Fibroblast of peridontal ligament (primary cell): ENCODE data around the gene CTNNA2.
A peak's percentile ranks its signal among the peaks of the same experiment; 100 is the strongest.

ENCODE experiments used
- DNase-seq: peaks from one replicate; pipeline ENCODE4 v3.0.0-alpha.2; 2010; ENCODE audit errors: extremely low read depth

CTNNA2 gene

DNA sequence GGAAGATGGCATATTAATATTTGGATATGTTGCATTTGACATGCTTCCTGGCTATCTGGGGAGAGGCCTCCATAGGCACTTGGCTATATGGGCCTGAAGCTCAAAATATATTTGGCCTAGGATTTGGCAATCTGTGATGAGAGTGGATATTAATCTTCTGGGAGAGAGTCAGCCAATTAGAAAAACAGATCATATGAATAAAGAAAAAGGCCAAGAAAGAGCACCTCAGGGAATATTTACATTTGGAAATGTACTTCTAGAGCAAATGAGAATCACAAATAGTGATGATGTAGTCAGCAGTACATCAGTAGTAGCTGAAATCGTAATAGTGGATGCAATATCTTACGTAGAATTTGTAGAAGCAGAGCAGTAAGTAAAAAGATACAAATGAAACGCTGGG is 277.0 kb downstream of the CTNNA2 start:
- no peak for DNase-seq

DNA sequence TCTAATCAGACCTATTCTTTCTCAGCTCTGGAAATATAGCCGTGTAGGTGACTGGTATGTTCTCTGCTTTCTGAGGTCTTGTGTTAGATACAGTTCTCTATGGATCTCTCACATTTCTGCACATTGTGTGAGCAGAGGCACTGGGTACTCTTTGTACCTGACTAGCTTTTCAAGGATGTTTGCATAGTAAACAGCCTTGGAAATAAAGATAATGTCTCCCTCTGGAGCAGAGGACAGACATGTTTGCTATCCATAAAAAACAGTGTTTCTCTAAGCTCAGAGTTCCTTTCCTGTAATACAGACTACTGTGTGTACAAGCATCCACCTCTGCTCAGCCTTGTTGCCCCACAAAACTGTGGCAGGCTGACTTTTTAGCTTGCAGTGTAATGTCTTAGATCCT is 279.2 kb downstream of the CTNNA2 start:
- DNase-seq: no peak

DNA sequence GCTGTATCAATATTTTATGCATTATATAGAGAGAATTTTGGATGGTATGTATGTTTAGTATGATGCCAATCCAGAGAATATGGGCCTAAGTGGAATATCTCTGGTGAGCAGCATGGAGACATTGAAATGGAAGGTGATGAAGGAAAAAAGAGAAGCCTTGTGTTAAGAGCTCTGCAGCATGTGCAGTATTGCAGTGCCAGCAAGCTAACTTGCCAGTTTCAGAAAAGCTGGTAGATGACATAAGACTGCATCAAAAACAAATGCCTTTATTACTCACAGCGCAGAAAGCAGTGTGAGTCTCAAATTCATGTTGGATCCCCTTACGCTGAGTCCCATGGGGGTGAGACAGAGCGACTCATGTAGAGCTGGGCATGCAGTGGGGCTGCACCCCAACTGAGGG is 280.2 kb downstream of the CTNNA2 start:
- DNase-seq: no peak

DNA sequence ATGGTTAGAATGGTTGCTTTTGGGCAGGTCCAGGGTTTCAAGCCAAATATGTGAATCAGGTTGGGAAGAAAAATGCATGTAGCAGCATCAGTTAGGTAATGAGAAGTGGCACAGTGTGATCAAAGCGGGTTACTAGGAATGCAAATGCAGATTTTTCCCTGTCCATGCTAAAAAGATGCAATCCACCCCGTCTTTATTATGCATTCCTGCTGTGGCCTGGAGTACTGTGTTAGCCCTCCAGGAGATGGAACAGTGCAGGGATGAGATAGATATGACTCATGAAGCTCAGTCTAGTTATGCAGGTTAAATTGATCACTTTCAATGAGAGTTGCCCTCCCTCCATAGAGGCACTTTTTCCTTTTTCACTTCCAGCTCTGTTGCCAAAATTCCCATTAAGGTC is 283.8 kb downstream of the CTNNA2 start:
- DNase-seq: no peak

DNA sequence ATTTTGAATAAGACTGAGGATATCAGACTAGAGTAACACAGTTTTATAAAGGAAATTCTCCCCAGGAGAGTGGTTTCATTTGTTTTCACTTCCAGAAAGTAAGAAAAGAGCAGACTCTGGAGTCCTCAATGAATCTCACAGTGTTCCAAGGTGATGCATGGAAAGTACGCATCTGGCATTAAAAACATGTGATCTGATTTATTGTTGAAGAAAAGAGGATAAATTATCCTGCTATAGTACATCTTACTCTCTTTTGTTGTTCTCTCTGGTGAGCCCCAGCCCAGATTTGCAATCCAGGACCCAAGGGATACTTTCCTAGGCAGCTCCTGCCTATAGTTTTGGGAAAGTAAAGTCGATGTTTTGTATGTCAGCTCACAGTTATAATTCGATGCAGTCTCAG is 285.9 kb downstream of the CTNNA2 start:
- no peak for DNase-seq

DNA sequence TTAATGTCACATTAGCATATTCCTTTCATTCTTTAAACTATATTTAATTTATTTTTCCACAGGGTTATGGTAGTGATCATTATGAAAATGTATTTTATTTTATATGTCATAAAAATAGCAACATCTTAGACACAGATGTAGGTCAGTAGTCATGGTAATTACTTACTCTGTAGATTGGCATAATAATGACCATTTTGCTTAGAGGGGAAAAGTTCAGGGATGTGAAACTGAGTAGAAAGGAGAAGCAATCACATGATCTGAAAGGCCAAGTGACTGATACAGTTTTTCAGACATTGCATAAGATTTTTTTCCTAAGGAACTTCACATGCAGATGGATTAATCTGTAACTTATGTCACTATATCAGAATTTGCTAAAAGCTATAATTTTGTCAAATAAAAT is 286.9 kb downstream of the CTNNA2 start:
- no peak for DNase-seq

DNA sequence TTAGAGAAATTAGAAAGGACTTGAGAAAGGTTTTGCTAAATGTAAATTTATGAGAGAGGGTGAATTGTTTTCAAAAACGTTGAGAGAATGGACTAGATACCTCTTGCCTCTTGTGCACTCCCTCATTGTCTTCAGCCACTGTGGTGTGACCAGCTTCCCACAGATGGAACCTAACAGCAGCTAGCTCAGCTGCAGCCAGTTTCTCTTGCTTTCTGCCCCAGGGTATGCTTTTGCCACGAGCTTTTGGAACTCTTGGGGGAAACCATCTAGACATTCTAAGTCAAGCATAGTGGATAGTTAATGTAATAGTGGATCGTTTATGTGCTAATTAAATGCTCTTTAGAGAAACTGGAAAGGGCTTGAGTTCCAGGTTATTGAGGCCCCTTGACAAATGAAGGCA is 288.2 kb downstream of the CTNNA2 start:
- DNase-seq: no peak

DNA sequence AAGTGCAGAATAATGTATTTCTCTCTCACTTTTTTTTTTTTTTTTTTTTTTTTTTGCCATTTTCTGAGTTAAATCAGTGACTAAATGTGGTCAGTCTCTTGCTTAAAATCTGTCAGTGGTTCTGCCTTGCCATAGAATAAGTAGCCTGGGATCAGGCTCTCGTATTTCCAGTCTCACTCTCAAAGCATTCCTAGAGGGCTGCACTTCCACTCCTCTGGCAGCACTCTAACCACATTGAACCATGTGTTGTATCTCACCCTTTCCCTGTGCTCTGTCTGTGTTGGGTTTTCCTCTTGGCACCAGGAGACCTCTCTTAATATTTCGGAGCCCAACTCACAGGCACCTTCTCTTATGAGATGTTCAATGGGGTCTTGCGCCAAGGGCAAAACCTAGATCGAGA is 304.4 kb downstream of the CTNNA2 start:
- DNase-seq: no peak

DNA sequence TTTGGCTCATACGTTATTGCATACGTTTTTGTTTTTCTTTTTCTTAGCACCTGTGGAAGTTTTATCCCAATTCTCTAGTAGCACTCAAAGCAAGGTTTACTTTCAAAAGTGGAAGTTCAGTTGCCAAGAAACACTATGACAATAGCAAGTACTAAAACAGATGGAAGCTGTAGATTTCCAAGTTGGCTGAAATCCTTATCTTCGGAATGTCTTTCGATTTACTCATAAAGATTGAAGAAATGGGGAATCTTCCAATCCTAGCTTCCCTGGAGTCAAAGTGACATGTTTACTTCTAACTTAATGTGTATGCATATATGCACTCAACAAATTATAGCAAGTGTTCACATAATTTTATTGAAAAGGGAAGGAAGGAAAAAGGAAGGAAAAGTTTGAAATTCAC is 307.4 kb downstream of the CTNNA2 start:
- DNase-seq: no peak

DNA sequence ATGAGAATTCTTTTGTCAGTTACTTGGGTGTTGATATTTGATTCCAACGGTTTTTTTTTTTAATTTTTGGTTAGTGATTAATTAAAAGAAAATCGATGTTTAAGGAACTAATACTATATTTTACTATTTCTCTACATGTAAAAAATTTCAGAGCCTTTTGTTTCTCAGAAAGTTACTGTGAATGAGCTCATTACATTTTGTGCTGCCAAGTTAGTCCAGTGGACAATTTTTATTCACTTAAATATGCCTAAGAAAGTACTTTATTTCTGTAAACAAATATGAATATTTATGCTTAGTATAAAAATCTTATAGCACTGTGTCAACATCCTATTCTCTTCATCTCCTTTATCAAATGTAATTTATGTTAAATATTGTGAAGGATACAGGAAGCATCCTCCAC is 309.3 kb downstream of the CTNNA2 start:
- no peak for DNase-seq

DNA sequence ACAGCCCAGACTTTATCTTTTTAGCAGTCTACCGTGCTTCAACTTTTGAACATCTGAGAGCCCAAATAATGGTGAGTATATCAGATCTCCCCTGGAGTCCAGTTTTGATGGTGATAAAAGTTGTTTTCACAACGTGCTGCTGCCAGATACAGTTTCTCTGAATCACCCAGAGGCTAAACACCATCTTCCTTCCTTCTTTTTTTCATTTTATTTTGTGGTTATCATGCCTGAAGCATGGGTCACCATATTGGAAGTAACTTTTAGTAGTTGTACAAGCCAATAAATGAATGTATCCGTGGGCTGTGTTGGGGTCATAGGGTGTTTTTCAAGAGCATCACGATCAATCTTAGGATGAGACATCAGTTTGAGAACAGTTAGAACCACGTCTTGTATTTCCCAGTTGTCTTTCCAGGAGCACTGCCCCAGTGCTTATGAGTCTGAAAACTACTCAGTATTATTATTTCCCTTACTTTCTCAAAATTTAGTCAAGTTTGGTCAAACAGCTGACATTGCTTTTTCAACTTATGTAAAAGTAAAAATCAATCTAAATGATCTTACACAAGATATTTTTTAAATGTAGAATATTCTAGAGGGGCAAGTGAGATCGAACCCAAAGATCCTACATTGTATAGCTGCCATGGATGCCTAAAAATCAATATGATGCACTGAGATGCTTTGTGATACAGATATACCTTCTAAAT is 311.4 kb downstream of the CTNNA2 start:
- DNase-seq: no peak

DNA sequence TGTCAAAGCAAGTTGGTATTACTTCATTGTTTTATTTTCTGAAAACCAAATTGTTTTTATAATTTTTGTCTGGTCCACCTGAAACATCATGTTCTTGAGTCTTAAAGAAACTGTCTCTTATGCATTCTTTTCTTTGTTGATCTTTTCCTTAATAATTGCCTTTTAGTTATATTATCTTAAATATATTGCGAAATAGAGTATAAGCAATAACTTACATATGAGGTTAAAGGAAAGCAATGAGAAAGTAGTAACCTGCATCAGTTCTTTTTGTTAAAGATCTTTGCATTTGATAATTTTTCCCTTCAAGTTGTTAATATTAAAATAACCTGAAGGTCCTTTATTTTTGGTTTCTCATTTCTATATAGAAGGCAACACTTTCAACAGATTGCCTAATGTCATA is 315.0 kb downstream of the CTNNA2 start:
- no peak for DNase-seq

DNA sequence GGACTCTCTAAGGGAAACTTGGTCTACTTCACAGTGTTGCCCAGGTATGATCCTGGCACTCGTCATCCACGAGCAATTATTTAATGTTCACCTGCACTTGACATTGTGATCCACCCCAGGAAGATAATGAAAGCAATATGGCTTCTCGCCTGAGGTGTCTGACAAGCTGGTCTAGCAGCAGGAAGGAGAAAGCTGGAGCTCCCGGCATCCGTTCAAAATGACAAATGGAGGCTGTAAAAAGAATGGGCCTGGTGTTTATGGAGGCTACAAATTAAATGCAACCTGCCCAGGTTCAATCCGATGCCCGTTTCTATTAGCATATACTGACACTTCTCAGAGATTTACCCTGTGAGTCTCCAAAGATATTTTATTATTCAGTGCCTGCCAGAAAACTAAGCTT is 317.6 kb downstream of the CTNNA2 start:
- DNase-seq: no peak

DNA sequence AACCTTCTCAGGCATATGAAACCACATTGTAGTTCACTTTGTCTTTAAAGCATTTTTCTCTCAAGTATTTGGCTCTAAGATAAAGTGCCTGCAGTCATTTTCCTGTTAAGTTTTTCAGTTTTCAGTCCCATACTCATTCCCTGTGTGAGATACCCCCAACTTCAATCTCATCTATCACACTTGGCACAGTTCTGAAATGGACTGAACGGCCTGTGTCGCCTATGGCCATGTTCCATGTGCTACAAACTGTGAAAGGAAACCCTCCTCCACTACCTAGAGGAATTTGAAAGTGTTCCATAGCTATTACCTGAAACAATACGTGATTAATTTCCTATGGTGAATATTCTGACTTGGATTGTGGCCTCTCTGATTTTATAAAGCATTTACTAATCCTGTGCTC is 319.1 kb downstream of the CTNNA2 start:
- no peak for DNase-seq

DNA sequence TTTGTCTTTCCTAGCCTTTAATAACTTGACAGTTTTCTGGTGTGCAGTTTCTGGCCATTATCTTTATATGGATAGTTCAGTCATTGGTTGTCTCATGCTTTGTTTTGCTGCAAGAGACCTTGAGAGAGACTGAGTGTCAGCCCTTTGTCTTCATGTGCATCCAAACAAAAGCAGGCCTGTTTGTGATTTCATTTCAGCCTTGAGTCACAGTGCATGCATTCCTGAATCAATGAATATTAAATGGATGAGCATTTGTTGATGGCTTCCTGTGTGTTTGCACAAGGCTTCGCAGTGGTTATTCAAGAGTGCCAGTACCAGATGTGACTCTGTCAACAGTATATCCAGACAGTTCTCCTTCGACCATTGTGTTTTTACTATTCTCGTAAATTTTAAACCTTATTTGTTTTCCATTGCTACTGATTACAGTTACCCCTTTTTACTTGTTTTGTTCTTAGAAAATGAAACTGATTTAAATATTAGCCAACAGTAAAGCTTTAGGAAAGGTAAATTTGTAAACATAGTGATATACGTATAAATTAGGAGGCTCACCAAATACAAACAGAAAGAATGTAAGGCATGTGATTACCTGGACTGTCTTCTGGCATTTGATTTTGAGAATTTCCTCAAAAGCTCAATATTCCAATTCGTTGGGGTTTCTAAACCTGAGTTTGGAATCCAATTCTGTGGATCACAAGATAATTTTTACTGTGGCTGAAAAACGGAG is 319.8 kb downstream of the CTNNA2 start:
- DNase-seq: no peak

DNA sequence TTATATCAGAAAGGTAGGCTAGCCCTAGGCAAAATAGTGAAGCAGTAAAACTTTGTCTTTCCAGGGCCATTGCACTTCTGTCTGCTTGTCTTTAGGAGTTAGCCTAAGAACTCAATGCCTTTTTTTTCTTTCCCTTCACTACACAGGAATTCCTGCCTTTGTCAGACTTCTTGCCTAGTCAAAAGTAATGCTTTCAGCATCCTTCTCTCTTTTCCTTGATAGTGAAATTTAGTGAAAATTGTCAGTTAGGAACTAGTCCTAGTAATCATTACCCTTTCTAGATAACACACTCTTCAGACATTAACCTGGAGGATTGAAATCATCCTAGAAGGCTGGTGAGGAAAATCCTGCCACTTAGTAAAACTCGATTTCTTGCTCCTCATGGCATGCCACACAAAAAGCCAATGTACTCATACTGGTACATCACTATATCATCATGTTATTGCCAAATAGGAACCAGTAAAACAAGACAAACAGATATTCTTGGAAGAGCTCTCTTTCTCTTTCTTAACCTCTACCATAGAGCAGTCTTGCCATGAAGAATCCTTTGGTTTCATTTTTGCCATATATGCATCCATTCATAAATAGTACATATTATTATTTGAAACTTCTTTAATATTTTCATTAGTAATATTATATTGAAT is 320.5 kb downstream of the CTNNA2 start:
- no peak for DNase-seq

DNA sequence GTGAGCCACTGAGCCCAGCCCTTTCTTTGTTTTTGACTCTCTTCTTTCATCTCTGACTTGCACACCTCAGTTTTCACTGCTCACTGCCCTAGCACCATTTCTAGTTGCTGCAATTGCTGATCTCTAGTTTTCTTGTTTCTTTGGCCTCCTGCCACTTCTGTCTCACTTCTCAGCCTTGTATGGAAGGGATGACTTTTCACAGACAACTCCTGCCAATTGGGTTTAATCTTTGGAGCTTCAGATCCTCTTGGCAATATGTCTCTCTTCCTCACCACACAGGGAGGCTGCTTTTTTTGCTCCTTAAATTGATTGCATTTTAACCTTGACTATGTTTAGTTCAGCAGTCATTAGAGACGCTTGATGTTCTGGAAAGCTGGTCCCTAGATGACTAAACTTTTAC is 323.1 kb downstream of the CTNNA2 start:
- DNase-seq: no peak

DNA sequence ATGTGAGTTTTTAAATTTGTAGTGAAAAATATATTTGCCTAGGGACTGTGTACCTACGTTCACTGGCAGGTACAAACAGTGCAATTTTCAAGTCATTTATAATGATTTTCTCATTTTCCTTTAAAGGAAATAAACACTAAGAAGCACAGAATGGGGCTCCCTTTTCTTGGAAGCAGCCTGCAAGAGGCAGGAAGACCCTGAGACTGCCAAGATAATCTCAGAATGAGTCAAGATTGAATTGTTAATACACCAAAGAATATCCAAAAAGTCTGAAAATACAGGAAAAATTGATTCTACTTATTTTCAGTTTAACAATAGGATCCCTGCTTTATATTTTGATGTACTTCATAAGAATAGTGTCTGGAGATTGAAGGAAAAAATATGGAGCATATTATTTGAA is 331.2 kb downstream of the CTNNA2 start:
- no peak for DNase-seq

DNA sequence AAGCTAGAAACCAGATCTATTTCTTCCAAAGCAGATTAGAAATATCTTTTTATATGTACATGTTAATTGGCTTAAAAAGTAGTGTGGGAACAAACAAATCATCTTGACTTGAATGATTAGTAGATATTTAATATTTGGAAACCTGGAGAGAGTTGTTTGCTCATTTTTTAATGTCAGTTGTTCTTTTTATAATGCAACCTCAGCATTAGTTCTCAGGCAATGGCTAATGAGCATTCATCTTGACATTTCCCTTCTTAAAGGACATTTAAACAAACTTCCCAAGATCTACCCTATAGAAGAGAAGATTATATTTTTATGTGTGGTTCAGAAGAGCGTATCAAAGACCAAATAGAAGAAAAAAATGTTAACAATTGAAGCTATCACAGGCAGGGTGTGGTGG is 334.0 kb downstream of the CTNNA2 start:
- no peak for DNase-seq

DNA sequence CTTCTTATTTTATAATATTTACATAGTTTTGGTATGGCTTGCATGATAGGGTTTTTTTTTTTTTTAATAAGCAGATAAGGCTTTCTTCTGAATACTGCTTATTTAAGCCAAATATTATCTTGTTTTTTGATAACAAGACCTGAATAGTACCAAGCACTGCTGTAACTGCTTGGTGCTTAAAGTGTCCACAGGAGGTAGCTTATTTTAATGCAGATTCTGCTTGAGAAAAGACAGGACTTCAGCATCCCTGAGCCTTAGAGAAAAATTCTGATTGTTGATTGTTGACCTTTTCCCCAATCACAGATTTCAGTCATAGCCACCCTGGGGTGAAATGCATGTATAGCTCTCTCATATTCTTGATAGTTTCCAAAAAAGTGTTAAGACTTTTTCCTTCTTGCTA is 336.4 kb downstream of the CTNNA2 start:
- no peak for DNase-seq

DNA sequence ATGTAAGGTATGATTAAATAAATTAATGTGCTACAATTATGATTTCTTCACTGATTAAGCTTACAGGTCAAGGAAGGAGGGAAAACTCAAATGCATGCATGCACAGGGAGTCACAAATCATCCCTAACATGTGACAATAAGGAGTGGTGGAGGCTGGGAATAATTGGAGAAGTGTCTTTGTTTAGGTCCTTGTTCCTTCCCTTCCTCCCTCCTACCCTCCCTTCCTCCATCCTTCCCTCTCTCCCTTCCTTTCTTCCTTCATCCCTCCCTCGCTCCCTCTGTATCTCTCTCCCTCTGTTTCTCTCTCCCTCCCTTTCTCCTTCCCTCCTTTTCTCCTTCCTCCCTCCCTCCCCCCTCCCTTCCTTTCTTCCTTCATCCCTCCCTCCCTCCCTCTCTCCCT is 337.1 kb downstream of the CTNNA2 start:
- DNase-seq: no peak

DNA sequence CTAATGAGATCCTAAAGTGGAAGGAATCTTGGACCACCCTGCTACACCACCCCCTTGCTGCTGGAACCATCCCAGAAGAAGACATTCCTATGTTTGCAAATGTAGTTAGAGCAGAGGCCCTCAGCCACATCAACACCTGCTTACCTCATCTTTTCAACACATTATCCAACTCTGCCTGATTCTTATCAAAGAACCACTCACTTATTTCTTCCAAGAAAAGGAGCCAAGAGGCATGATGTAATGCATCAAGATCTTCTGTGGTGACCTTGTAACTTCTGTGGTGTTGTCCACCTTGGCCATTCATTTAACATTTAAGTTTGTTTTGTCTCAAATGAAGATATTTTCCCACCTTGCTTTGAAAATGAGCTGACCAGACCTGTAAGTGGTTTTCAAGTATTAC is 338.1 kb downstream of the CTNNA2 start:
- no peak for DNase-seq

DNA sequence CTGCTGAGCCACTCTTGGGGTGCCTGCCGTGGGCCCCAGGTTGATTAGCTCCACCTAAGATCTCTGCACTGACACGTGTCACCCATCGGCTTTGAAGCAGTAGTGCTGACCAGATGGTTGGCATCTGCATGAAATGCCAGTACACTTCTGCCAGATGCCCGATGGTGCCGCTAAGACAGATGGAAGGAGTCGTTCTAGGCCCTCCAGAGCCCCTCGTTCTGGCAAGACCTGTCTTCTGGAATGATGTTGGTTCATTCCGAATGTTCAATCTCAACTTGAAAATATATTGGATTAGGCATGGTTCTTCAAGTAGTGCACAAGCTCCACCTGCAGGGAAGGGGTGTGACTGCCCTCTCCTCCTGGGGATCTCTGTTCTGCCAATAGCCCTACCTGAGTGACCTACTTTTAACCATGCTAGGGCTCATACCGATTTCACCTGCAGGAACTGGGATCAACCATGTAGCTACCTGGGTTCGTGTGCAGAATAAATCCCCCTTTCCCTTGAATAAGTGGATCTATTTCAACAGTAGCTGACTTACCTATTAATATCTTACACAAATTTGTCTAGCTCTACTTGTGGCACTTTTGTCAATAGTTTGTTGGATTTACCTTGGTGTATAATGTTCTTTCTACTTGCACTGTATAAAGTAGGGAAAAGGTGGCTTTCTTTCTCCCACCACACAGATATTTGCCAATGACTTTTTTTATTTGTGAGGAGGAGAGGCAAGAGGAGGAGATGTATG is 342.6 kb downstream of the CTNNA2 start:
- peak; percentile 2 for DNase-seq
